K562 (cell line): ENCODE results near the gene LPCAT3. TPM values are rescaled to one million over a fixed set of nuclear protein-coding genes. Genes with fewer than 3 reads are reported as not detected.
A peak's percentile ranks its signal among the peaks of the same experiment; 100 is the strongest.

Experiments
- AFF1 ChIP-seq, 2 experiments: fragments of 450-650 bp; IDR thresholded peaks; 2 replicates each; pipeline ENCODE4 v1.6.1; 2018; ENCODE audit warnings: mild to moderate bottlenecking in 2 of 2, low read depth in 1 of 2; ENCODE audit not compliant: partially characterized antibody in 2 of 2
- CEBPB ChIP-seq: fragments of 450-650 bp; IDR thresholded peaks from 2 replicates; pipeline ENCODE4 v1.6.1; 2016; ENCODE audit warnings: missing genetic modification characterization, missing compliant biosample characterization
- DLX4 ChIP-seq: fragments of 250-450 bp; sonication (Bioruptor Pico); IDR thresholded peaks from 2 replicates; pipeline ENCODE4 v1.6.1; 2021; ENCODE audit warnings: mild to moderate bottlenecking
- ESRRA ChIP-seq: fragments of 450-650 bp; IDR thresholded peaks from 2 replicates; pipeline ENCODE4 v1.6.1; 2014; ENCODE audit warnings: low read depth, mild to moderate bottlenecking, moderate library complexity, borderline replicate concordance
- FOXA1 ChIP-seq: fragments of 450-650 bp; IDR thresholded peaks from 2 replicates; pipeline ENCODE4 v1.6.1; 2016; ENCODE audit warnings: mild to moderate bottlenecking, borderline replicate concordance
- FOXA3 ChIP-seq, 2 experiments: fragments of 450-650 bp in 1 of 2; sonication (generic) in 1 of 2; formaldehyde crosslinking; IDR thresholded peaks in 1 of 2; conservative IDR thresholded peaks in 1 of 2; 2 replicates each; pipeline versions ENCODE4 v1.4.0 to v1.8.0; 2020 to 2022; ENCODE audit warnings: mild to moderate bottlenecking in 2 of 2, missing genetic modification reagents in 1 of 2
- HNRNPUL1 ChIP-seq: fragments of 200-400 bp; formaldehyde crosslinking; IDR thresholded peaks from 2 replicates; pipeline ENCODE4 v1.6.1; 2017; ENCODE audit warnings: low read length
- HSF4 ChIP-seq: fragments of 250-450 bp; sonication (Bioruptor Pico); IDR thresholded peaks from 2 replicates; pipeline ENCODE4 v2.1.2; 2022; ENCODE audit warnings: mild to moderate bottlenecking, moderate library complexity, borderline replicate concordance
- JUN ChIP-seq, 2 experiments: sonication (generic) in 1 of 2; formaldehyde crosslinking in 1 of 2; IDR thresholded peaks; 2 replicates each; pipeline versions ENCODE4 v1.6.1 to v1.8.0; 2012 to 2022; ENCODE audit warnings: borderline replicate concordance in 2 of 2, mild to moderate bottlenecking in 2 of 2, improper control_type of control experiment in 1 of 2, low read depth in 1 of 2, low read length in 1 of 2, missing genetic modification reagents in 1 of 2
- JUNB ChIP-seq: fragments of 450-650 bp; formaldehyde crosslinking; conservative IDR thresholded peaks from 2 replicates; pipeline ENCODE4 v1.4.0; 2020; ENCODE audit warnings: mild to moderate bottlenecking
- KDM4B ChIP-seq, 2 experiments: fragments of 450-650 bp in 1 of 2; sonication (generic) in 1 of 2; IDR thresholded peaks; 2 replicates each; pipeline ENCODE4 v1.6.1; 2016 to 2017; ENCODE audit warnings: borderline replicate concordance in 2 of 2, antibody characterized with exemption in 1 of 2, low read depth in 1 of 2, mild to moderate bottlenecking in 1 of 2
- LCOR ChIP-seq: sonication (generic); formaldehyde crosslinking; IDR thresholded peaks from 2 replicates; pipeline ENCODE4 v1.8.0; 2022; ENCODE audit warnings: mild to moderate bottlenecking, missing genetic modification reagents
- LEF1 ChIP-seq: fragments of 450-650 bp; IDR thresholded peaks from 2 replicates; pipeline ENCODE4 v1.6.1; 2016; ENCODE audit warnings: mild to moderate bottlenecking
- MLX ChIP-seq, 2 experiments: fragments of 450-650 bp in 1 of 2; sonication (generic) in 1 of 2; formaldehyde crosslinking; conservative IDR thresholded peaks; 2 replicates each; pipeline versions ENCODE4 v1.4.0 to v1.8.1; 2020 to 2022; ENCODE audit warnings: mild to moderate bottlenecking in 1 of 2, missing genetic modification reagents in 1 of 2
- NFIX ChIP-seq: fragments of 250-450 bp; sonication (Bioruptor Pico); IDR thresholded peaks from 2 replicates; pipeline ENCODE4 v1.4.0; 2020; ENCODE audit warnings: low read depth, mild to moderate bottlenecking, moderate library complexity
- NRF1 ChIP-seq, 2 experiments: fragments of 450-650 bp; IDR thresholded peaks in 1 of 2; conservative IDR thresholded peaks in 1 of 2; 2 replicates each; pipeline ENCODE4 v1.6.1; 2014; ENCODE audit warnings: mild to moderate bottlenecking in 2 of 2
- POLR2AphosphoS5 ChIP-seq: IDR thresholded peaks from 2 replicates; pipeline ENCODE4 v1.6.1; 2011; ENCODE audit warnings: mild to moderate bottlenecking, low read depth, low read length, moderate library complexity; ENCODE audit not compliant: control insufficient read depth, insufficient read depth
- ZEB2 ChIP-seq: fragments of 450-650 bp; IDR thresholded peaks from 2 replicates; pipeline ENCODE4 v1.6.1; 2016
- ZNF23 ChIP-seq: fragments of 250-450 bp; sonication (Bioruptor Pico); IDR thresholded peaks from 2 replicates; pipeline ENCODE4 v1.4.0; 2020; ENCODE audit warnings: mild to moderate bottlenecking
- ZNF24 ChIP-seq: fragments of 450-650 bp; IDR thresholded peaks from 2 replicates; pipeline ENCODE4 v1.6.1; 2016
- ZNF395 ChIP-seq: fragments of 200-800 bp; sonication (Bioruptor generic); IDR thresholded peaks from 2 replicates; pipeline ENCODE4 v1.6.1; 2017; ENCODE audit warnings: missing genetic modification characterization, missing compliant biosample characterization
- polyA plus RNA-seq, 8 experiments: library from polyadenylated mRNA; depleted of rRNA in 4 of 8; stranded (reverse) in 5 of 8; unstranded in 3 of 8; fragments of >200 nt; fragmentation: Nextera tagmentation in 2 of 8; fragmentation: Illumina TruSeq in 1 of 8; extraction: Ambion mirVana in 2 of 8; extraction: Trizol in 1 of 8; gene quantifications; 2 replicates each; pipeline versions ENCODE4 v1.2.1 to v1.2.3, GENCODE V29; 2011 to 2014; ENCODE audit warnings: inconsistent platforms in 1 of 8, missing spikeins in 1 of 8
- total RNA-seq, 7 experiments: library from RNA; depleted of rRNA in 6 of 7; stranded (reverse); fragments of >200 nt in 6 of 7; fragmentation: Illumina TruSeq in 2 of 7; extraction: Trizol in 2 of 7; gene quantifications; 2 replicates each; pipeline versions ENCODE4 v1.2.1 to v1.2.3, GENCODE V29; 2011 to 2021; ENCODE audit warnings: low replicate concordance in 1 of 7

LPCAT3 gene
- total and polyA plus RNA-seq, 9 of the 15 experiments (the other 6 are each of a cell fraction or from before 2014, with no cell fraction given) = 4.9 to 52.5 (median 25.3) TPM

GRCh38 chr12:6927379-6928021 lies 90.8 kb downstream of the LPCAT3 start, which contains the start of gene ATN1 (continued):
- TF ChIP-seq MLX (CRISPR knock-in tag; conservative IDR thresholded peaks at IDR 0.05) (no peak), ZNF395 (CRISPR knock-in tag) (peak; percentile 73; the same call in 1 of the 2 replicates), AFF1 (IDR thresholded peaks at IDR 0.05; ENCODE audit: low read depth in 1 of 2, partially characterized antibody in 2 of 2) (no peak), NRF1 (conservative IDR thresholded peaks at IDR 0.05 in 1 of 2, IDR thresholded peaks at IDR 0.05 in 1 of 2) (0 out of 4 replicates have a peak, but pooled peaks of 1 of the 2 experiments have one; percentile 13), LCOR (CRISPR knock-in tag) (no peak), ESRRA (no peak), ZNF23 (CRISPR knock-in tag) (no peak), HSF4 (CRISPR knock-in tag) (no peak), LEF1 (peak; percentile 36; the same call in 1 of the 2 replicates), JUNB (CRISPR knock-in tag) (no peak), ZNF24 (no peak), JUN (IDR thresholded peaks at IDR 0.05; ENCODE audit: borderline replicate concordance, low read depth, low read length) (no peak), JUN (CRISPR knock-in tag; IDR thresholded peaks at IDR 0.05; ENCODE audit: borderline replicate concordance) (no peak), FOXA3 (CRISPR knock-in tag; conservative IDR thresholded peaks at IDR 0.05 in 1 of 2, IDR thresholded peaks at IDR 0.05 in 1 of 2) (no peak), NFIX (no peak), POLR2AphosphoS5 (no peak), KDM4B (IDR thresholded peaks at IDR 0.05; ENCODE audit: borderline replicate concordance in 2 of 2, low read depth in 1 of 2) (no peak), HNRNPUL1 (no peak), ZEB2 (no peak), FOXA1 (no peak), DLX4 (CRISPR knock-in tag) (no peak), CEBPB (tag) (no peak)
